ENCODE results near the gene PROM2.

DNA sequence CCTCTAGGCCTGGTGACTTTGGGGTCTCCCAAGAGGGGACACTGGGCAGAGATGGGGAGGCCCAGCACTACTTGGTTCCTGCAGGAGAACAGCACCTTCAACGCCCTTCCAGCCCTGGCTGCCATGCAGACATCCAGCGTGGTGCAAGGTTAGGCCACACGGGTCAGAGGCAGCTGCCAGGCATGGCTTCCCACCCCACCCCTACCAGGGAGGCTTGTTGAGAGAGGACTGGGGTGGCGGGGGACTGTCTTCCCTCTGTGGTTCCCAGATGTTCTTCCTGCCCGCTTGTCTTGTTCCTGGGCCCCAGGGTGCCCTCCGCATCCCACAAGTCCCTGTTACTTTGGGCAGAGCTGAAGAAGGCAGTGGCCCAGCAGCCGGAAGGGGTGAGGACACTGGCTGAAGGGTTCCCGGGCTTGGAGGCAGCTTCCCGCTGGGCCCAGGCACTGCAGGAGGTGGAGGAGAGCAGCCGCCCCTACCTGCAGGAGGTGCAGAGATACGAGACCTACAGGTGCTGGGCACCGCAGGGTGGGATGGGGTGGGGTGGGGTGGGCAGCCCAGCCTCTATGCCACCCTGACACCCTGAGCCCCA lies 4.5 kb downstream of the PROM2 start:
- TF ChIP-seq EZH2 (IDR thresholded peaks at IDR 0.05; ENCODE audit: borderline replicate concordance, control insufficient read depth, low read depth, low read length) (no peak), GABPA (IDR thresholded peaks at IDR 0.05; ENCODE audit: low read depth) (no peak), POLR2A (IDR thresholded peaks at IDR 0.05; ENCODE audit: low read depth, low read length) (no peak), REST (IDR thresholded peaks at IDR 0.05; ENCODE audit: low read depth, low read length) (no peak), SPI1 (IDR thresholded peaks at IDR 0.05; ENCODE audit: borderline replicate concordance, insufficient read depth, low read depth, low read length) (no peak), BHLHE40 (IDR thresholded peaks at IDR 0.05; ENCODE audit: borderline replicate concordance in 1 of 2, low read depth in 2 of 2, low read length in 1 of 2) (no peak), ESRRA (IDR thresholded peaks at IDR 0.05; ENCODE audit: low read length) (no peak), HCFC1 (IDR thresholded peaks at IDR 0.05; ENCODE audit: low read length) (no peak), ZBTB11 (CRISPR knock-in tag; IDR thresholded peaks at IDR 0.05) (no peak), RELA (IDR thresholded peaks at IDR 0.05; ENCODE audit: borderline replicate concordance, partially characterized antibody) (no peak), MTA3 (IDR thresholded peaks at IDR 0.05; ENCODE audit: borderline replicate concordance, low read length) (no peak), ZNF274 (IDR thresholded peaks at IDR 0.05; ENCODE audit: insufficient read depth, insufficient read length) (no peak), KAT2A (conservative IDR thresholded peaks at IDR 0.05; ENCODE audit: control insufficient read depth, low read depth, low read length) (no peak), TAF1 (IDR thresholded peaks at IDR 0.05; ENCODE audit: borderline replicate concordance, low read depth, low read length) (no peak)
